GM12878 (cell line): Measurements from ENCODE around the gene DMAC2. TPM values are rescaled to one million over a fixed set of nuclear protein-coding genes. Genes with fewer than 3 reads are reported as not detected.
A peak's percentile ranks its signal among the peaks of the same experiment; 100 is the strongest.

ENCODE experiments used
- ATAC-seq: fragments of 200-7000 bp; cut with Tn5 transposase; 3 replicates; pipeline ENCODE4 v1.9.1; 2020; ENCODE audit warnings: mild to moderate bottlenecking, moderate library complexity
- BruUV-seq: library from RNA; stranded (reverse); fragments of 400-500 nt; replicated peaks from 2 replicates; lab custom pipeline; 2021; lab: Mats Ljungman, UMichigan
- CTCF ChIA-PET: fragments of 300-600 bp; sonication (Branson Sonifier 250); formaldehyde crosslinking; extraction: SDS; loops from one replicate; lab custom pipeline; 2021; ENCODE audit warnings: inconsistent platforms; lab: Yijun Ruan, JAX
- POLR2A ChIA-PET: fragments of 350-600 bp; formaldehyde crosslinking; extraction: SDS; loops from one replicate; lab custom pipeline; 2021; ENCODE audit warnings: inconsistent platforms; lab: Charles Lee
- RAD21 ChIA-PET: fragments of 300-600 bp; sonication (Branson Sonifier 250); formaldehyde crosslinking; loops from one replicate; lab custom pipeline; 2023; ENCODE audit warnings: antibody characterized with exemption; ENCODE audit not compliant: unreplicated experiment; lab: Charles Lee
- SMC1A ChIA-PET: fragments of 300-600 bp; sonication (Branson Sonifier 250); formaldehyde crosslinking; loops from one replicate; lab custom pipeline; 2023; ENCODE audit not compliant: unreplicated experiment, uncharacterized antibody; lab: Charles Lee
- DNase-seq: peaks from one replicate; pipeline ENCODE4 v3.0.0-alpha.2; 2011; ENCODE audit warnings: low read depth, low spot score
- FAIRE-seq: peaks from 3 replicates; lab custom pipeline; 2011; peaks lifted over from hg19 to GRCh38; lab: Jason Lieb, UNC
- H2AFZ ChIP-seq: 2 replicates; pipeline ENCODE4 v1.6.0; 2011; ENCODE audit warnings: low read depth, low read length, control low read depth; ENCODE audit not compliant: control insufficient read depth
- H3K27ac ChIP-seq: 2 replicates; pipeline ENCODE4 v1.5.1; 2011; ENCODE audit warnings: control low read depth; ENCODE audit not compliant: control insufficient read depth, insufficient read depth
- H3K27me3 ChIP-seq, 2 experiments: replicated peaks in 1 of 2; 2 replicates each; pipeline versions ENCODE4 v1.6.0 to v1.6.1; 2011; ENCODE audit warnings: low read length in 1 of 2; ENCODE audit not compliant: control insufficient read depth in 2 of 2, insufficient read depth in 2 of 2
- H3K36me3 ChIP-seq, 2 experiments: 2 replicates each; pipeline ENCODE4 v1.5.1; 2011; ENCODE audit warnings: low read length in 1 of 2; ENCODE audit not compliant: control insufficient read depth in 2 of 2, insufficient read depth in 2 of 2
- H3K4me1 ChIP-seq: 2 replicates; pipeline ENCODE4 v1.6.1; 2011; ENCODE audit warnings: mild to moderate bottlenecking, low read length, moderate library complexity, mixed read lengths; ENCODE audit not compliant: control insufficient read depth, insufficient read depth
- H3K4me2 ChIP-seq: 2 replicates; pipeline ENCODE4 v1.6.0; 2011; ENCODE audit warnings: control low read depth; ENCODE audit not compliant: control insufficient read depth, insufficient read depth
- H3K4me3 ChIP-seq: fragments of 200-600 bp; sonication (generic); 2 replicates; pipeline ENCODE4 v1.5.1; 2016
- H3K79me2 ChIP-seq: 2 replicates; pipeline ENCODE4 v1.6.0; 2011; ENCODE audit warnings: low read length; ENCODE audit not compliant: control insufficient read depth, insufficient read depth
- H3K9ac ChIP-seq: 2 replicates; pipeline ENCODE4 v1.8.0; 2011; ENCODE audit warnings: low read length, control low read depth, mixed read lengths; ENCODE audit not compliant: control insufficient read depth, insufficient read depth
- H3K9me3 ChIP-seq: replicated peaks from 3 replicates; pipeline ENCODE4 v1.5.1; 2011; ENCODE audit warnings: mild to moderate bottlenecking, low read length; ENCODE audit not compliant: control insufficient read depth, insufficient read depth
- H4K20me1 ChIP-seq: 2 replicates; pipeline ENCODE4 v1.6.0; 2011; ENCODE audit not compliant: control insufficient read depth, insufficient read depth
- BHLHE40 ChIP-seq, 2 experiments: fragments of 450-650 bp in 1 of 2; IDR thresholded peaks; 2 replicates each; pipeline ENCODE4 v1.6.1; 2011 to 2017; ENCODE audit warnings: low read depth in 2 of 2, borderline replicate concordance in 1 of 2, improper control_type of control experiment in 1 of 2, low read length in 1 of 2, mild to moderate bottlenecking in 1 of 2
- CBX5 ChIP-seq: sonication (generic); IDR thresholded peaks from 2 replicates; pipeline ENCODE4 v1.6.1; 2016; ENCODE audit warnings: low read depth, moderate library complexity, mild to moderate bottlenecking, inconsistent platforms
- CREB1 ChIP-seq: IDR thresholded peaks from 2 replicates; pipeline ENCODE4 v1.6.1; 2012; ENCODE audit warnings: low read depth, mild to moderate bottlenecking, inconsistent platforms
- DPF2 ChIP-seq: fragments of 450-650 bp; IDR thresholded peaks from 2 replicates; pipeline ENCODE4 v1.6.1; 2017; ENCODE audit warnings: mild to moderate bottlenecking
- GATAD2B ChIP-seq: fragments of 450-650 bp; conservative IDR thresholded peaks from 2 replicates; pipeline ENCODE4 v1.6.1; 2017; ENCODE audit warnings: low read depth, mild to moderate bottlenecking, moderate library complexity
- NFIC ChIP-seq: IDR thresholded peaks from 2 replicates; pipeline ENCODE4 v1.6.1; 2012; ENCODE audit warnings: low read depth, mild to moderate bottlenecking, inconsistent platforms, low read length, moderate library complexity
- NFXL1 ChIP-seq: fragments of 450-650 bp; IDR thresholded peaks from 2 replicates; pipeline ENCODE4 v1.6.1; 2017; ENCODE audit warnings: antibody characterized with exemption, mild to moderate bottlenecking, borderline replicate concordance
- NRF1 ChIP-seq: conservative IDR thresholded peaks from 2 replicates; pipeline ENCODE4 v1.6.1; 2011; ENCODE audit warnings: mild to moderate bottlenecking, low read depth, low read length, improper control_type of control experiment
- POU2F2 ChIP-seq: IDR thresholded peaks from 3 replicates; pipeline ENCODE4 v1.6.1; 2011; ENCODE audit warnings: low read depth, mild to moderate bottlenecking, low read length, borderline replicate concordance
- RFX5 ChIP-seq: IDR thresholded peaks from 2 replicates; pipeline ENCODE4 v1.6.1; 2011; ENCODE audit warnings: low read depth, low read length, improper control_type of control experiment
- TAF1 ChIP-seq: IDR thresholded peaks from 2 replicates; pipeline ENCODE4 v1.6.1; 2011; ENCODE audit warnings: mild to moderate bottlenecking, low read depth, low read length, borderline replicate concordance
- TCF7 ChIP-seq: IDR thresholded peaks from 2 replicates; pipeline ENCODE4 v1.6.1; 2014; ENCODE audit warnings: antibody characterized with exemption, borderline replicate concordance
- ZNF384 ChIP-seq: IDR thresholded peaks from 2 replicates; pipeline ENCODE4 v1.6.1; 2012; ENCODE audit warnings: low read depth, mild to moderate bottlenecking, low read length, improper control_type of control experiment, borderline replicate concordance
- ZNF622 ChIP-seq: fragments of 450-650 bp; IDR thresholded peaks from 2 replicates; pipeline ENCODE4 v1.6.1; 2017; ENCODE audit warnings: mild to moderate bottlenecking, inconsistent platforms
- WGBS: methylation state at CpG from one replicate; pipeline ENCODE4 v1.1.6; 2016; ENCODE audit warnings: low lambda C conversion rate; ENCODE audit not compliant: insufficient replicate concordance, insufficient coverage; ENCODE audit errors: missing lambda C conversion rate; 5-methylcytosine and 5-hydroxymethylcytosine counted together
- in situ Hi-C: fragments of 300-500 bp; cut with MboI; formaldehyde crosslinking; loops from 9 replicates; pipeline ENCODE4 v1.14.3; 2018; ENCODE audit warnings: mixed read lengths
- intact Hi-C: fragments of 100-400 bp; cut with micrococcal nuclease; formaldehyde crosslinking; loops from one replicate; pipeline ENCODE4 v1.14.2; 2022; ENCODE audit not compliant: unreplicated experiment
- polyA plus RNA-seq, 11 experiments: library from polyadenylated mRNA; depleted of rRNA in 4 of 11; unstranded in 6 of 11; stranded (reverse) in 5 of 11; fragments of >200 nt; fragmentation: Nextera tagmentation in 4 of 11; fragmentation: Illumina TruSeq in 1 of 11; extraction: Ambion mirVana in 4 of 11; extraction: Trizol in 1 of 11; gene quantifications; 1 replicate in 1 of 11; 2 replicates in 10 of 11; pipeline versions ENCODE4 v1.2.1 to v1.2.3, GENCODE V29; 2011 to 2016; ENCODE audit warnings: inconsistent platforms in 2 of 11, missing spikeins in 2 of 11, low read depth in 1 of 11
- total RNA-seq, 4 experiments: library from RNA; depleted of rRNA in 3 of 4; stranded (reverse); fragments of >200 nt in 3 of 4; fragmentation: Illumina TruSeq in 1 of 4; extraction: Trizol in 1 of 4; gene quantifications; 2 replicates each; pipeline versions ENCODE4 v1.2.1 to v1.2.3, GENCODE V29; 2013 to 2021

Gene DMAC2
- total and polyA plus RNA-seq, 10 of the 15 experiments (the other 5 are each of a cell fraction or from before 2014, with no cell fraction given) = 10.8 to 57.2 (median 42.7) TPM

GRCh38 chr19:41399091-41399490, 40.6 kb downstream of the DMAC2 start:
- SMC1A ChIA-PET = interaction anchor here (1.2 to 1.3 kb wide), 2 partner anchors 9 to 32 kb away, joined by 4 to 5 read pairs; no protein-coding TSS in a partner anchor
- H3K9me3 ChIP-seq = no peaks in the 10 kb centered on the region
- in situ Hi-C loops (no loop called here), intact Hi-C loops (loop anchor here (5.0 kb wide), 1 partner anchor 137 kb away; the partner anchor contains the start of gene HNRNPUL1)
- TF ChIP-seq NFIC (no peak), CBX5 (no peak), ZNF622 (no peak), GATAD2B (no peak), ZNF384 (peak; percentile 65; the same call in 1 of the 2 replicates), RFX5 (no peak), DPF2 (no peak)
- no peaks in the 10 kb centered on the region for H3K27me3 ChIP-seq
- no peaks in the 10 kb centered on the region for H4K20me1 ChIP-seq
- H3K27ac ChIP-seq = no peak overlapping the region
- H3K9ac ChIP-seq = peak overlapping the region; percentile 99
- DNase-seq = no peak
- RAD21 ChIA-PET = no interaction called here
- H2AFZ ChIP-seq = no peak overlapping the region
- CTCF ChIA-PET = interaction anchor here (0.9 to 1.4 kb wide), 3 partner anchors 9 to 41 kb away, joined by 3 read pairs; no protein-coding TSS in a partner anchor
- H3K79me2 ChIP-seq = peaks cover 47% of the 10 kb centered on the region
- H3K4me3 ChIP-seq = peak overlapping the region; percentile 79
- WGBS = 48% methylated on average over 3 of the region's 3 CpGs
- H3K36me3 ChIP-seq = no peaks in the 10 kb centered on the region; a peak in 1 of 4 replicates
- no peak for FAIRE-seq
- ATAC-seq = no peak
- POLR2A ChIA-PET = interaction anchor here (0.6 to 1.4 kb wide), 5 partner anchors 9 to 752 kb away, joined by 3 to 6 read pairs (median 4); partner anchors contain the start of gene B9D2
- peaks cover 13% of the 10 kb centered on the region for H3K4me1 ChIP-seq
- no TSS peak for BruUV-seq
- H3K4me2 ChIP-seq = peak overlapping the region; percentile 89

GRCh38 chr19:41398598-41398997, 41.1 kb downstream of the DMAC2 start:
- no peaks in the 10 kb centered on the region for H3K27me3 ChIP-seq
- H3K9me3 ChIP-seq = no peaks in the 10 kb centered on the region
- FAIRE-seq = no peak
- H3K27ac ChIP-seq = peak overlapping the region; percentile 99
- H3K4me3 ChIP-seq = peak overlapping the region; percentile 79
- ATAC-seq = no peak
- POLR2A ChIA-PET = interaction anchor here (0.6 to 1.4 kb wide), 4 partner anchors 10 to 752 kb away, joined by 3 to 6 read pairs (median 4); partner anchors contain the start of gene B9D2
- intact Hi-C loops = loop anchor here (5.0 kb wide), 1 partner anchor 136 kb away; the partner anchor contains the start of gene HNRNPUL1
- TF ChIP-seq BHLHE40 (IDR thresholded peaks at IDR 0.05; ENCODE audit: borderline replicate concordance in 1 of 2, low read depth in 2 of 2, low read length in 1 of 2) (no peak), TAF1 (no peak), NRF1 (no peak), POU2F2 (no peak), NFXL1 (no peak), TCF7 (no peak), CREB1 (no peak)
- in situ Hi-C loops = no loop called here
- H3K4me2 ChIP-seq = peak overlapping the region; percentile 89
- peaks cover 51% of the 10 kb centered on the region for H3K79me2 ChIP-seq
- no peaks in the 10 kb centered on the region for H4K20me1 ChIP-seq
- SMC1A ChIA-PET = interaction anchor here (1.2 to 1.3 kb wide), 2 partner anchors 9 to 33 kb away, joined by 4 to 5 read pairs; no protein-coding TSS in a partner anchor
- WGBS = 4% methylated on average over 3 of the region's 3 CpGs
- BruUV-seq = TSS peak; percentile 79
- CTCF ChIA-PET = interaction anchor here (0.9 to 1.4 kb wide), 3 partner anchors 10 to 42 kb away, joined by 3 read pairs; no protein-coding TSS in a partner anchor
- RAD21 ChIA-PET = no interaction called here
- H3K4me1 ChIP-seq = peaks cover 17% of the 10 kb centered on the region
- DNase-seq = no peak
- no peaks in the 10 kb centered on the region; a peak in 1 of 4 replicates for H3K36me3 ChIP-seq
- peak overlapping the region; percentile 99 for H3K9ac ChIP-seq
- no peak overlapping the region for H2AFZ ChIP-seq
